ENCODE data around the gene ENAH.

The ENAH gene

GRCh38 chr1:225525377-225525776 lies 127.5 kb downstream of the ENAH start:
- no peak overlapping the region for H3K9ac ChIP-seq (ENCODE audit: low read length)
- H3K79me2 ChIP-seq (ENCODE audit: insufficient read depth, low read length), result no peaks in the 10 kb centered on the region
- no peak overlapping the region for H3K4me3 ChIP-seq (ENCODE audit: low read depth, low read length, poor library complexity, severe bottlenecking)

DNA sequence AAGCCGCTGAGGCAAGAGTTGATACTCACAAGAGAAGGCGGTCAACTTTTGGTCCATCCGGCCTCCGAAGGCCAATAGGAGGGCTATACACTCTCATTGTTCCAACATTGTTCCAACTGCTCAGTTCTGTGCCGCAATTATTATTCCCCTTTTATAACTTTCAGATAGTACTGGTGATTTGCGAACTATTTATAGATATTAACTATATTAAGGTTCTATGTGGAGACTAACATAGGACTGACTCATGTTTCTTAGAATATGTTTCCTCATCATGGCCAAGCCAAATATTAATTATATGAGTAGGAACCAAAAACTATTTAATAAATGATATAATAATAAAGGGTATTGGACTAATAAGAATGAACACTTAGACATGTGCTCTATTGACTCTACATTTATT lies 128.4 kb downstream of the ENAH start:
- no peaks in the 10 kb centered on the region for H3K36me3 ChIP-seq (ENCODE audit: insufficient read depth, low read length)

More at GRCh38 chr1:225525377-225525776, 127.5 kb downstream of the ENAH start:
- TF ChIP-seq, protein P1, sequence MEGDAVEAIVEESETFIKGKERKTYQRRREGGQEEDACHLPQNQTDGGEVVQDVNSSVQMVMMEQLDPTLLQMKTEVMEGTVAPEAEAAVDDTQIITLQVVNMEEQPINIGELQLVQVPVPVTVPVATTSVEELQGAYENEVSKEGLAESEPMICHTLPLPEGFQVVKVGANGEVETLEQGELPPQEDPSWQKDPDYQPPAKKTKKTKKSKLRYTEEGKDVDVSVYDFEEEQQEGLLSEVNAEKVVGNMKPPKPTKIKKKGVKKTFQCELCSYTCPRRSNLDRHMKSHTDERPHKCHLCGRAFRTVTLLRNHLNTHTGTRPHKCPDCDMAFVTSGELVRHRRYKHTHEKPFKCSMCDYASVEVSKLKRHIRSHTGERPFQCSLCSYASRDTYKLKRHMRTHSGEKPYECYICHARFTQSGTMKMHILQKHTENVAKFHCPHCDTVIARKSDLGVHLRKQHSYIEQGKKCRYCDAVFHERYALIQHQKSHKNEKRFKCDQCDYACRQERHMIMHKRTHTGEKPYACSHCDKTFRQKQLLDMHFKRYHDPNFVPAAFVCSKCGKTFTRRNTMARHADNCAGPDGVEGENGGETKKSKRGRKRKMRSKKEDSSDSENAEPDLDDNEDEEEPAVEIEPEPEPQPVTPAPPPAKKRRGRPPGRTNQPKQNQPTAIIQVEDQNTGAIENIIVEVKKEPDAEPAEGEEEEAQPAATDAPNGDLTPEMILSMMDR (IDR thresholded peaks at IDR 0.05; ENCODE audit: low read length), result no peak
- no peak for TF ChIP-seq EZH2 (IDR thresholded peaks at IDR 0.05; ENCODE audit: borderline replicate concordance, low read length)
- Histone ChIP-seq H3K9me2 (ENCODE audit: low read depth, low read length) (no peaks in the 10 kb centered on the region), H3K4me1 (ENCODE audit: insufficient read depth, low read length, severe bottlenecking) (no peaks in the 10 kb centered on the region), H3K27me3 (ENCODE audit: insufficient read depth, low read length) (no peaks in the 10 kb centered on the region), H3K36me3 (ENCODE audit: insufficient read depth, low read length) (no peaks in the 10 kb centered on the region), H3K4me2 (ENCODE audit: low read length) (no peak overlapping the region), H3K9me3 (ENCODE audit: low read length) (no peaks in the 10 kb centered on the region), H3K27ac (ENCODE audit: low read depth, low read length, poor library complexity, severe bottlenecking) (no peak overlapping the region), H4K20me1 (ENCODE audit: insufficient read depth, low read length) (no peaks in the 10 kb centered on the region), H3F3A (ENCODE audit: insufficient read depth, low read length) (no peaks in the 10 kb centered on the region), H2AFZ (ENCODE audit: low read length) (no peak overlapping the region)

GRCh38 chr1:225523263-225523950 lies 129.5 kb downstream of the ENAH start:
- Histone ChIP-seq H3K79me2 (ENCODE audit: insufficient read depth, low read length) (no peaks in the 10 kb centered on the region), H3K9ac (ENCODE audit: low read length) (no peak overlapping the region), H3K9me2 (ENCODE audit: low read depth, low read length) (no peaks in the 10 kb centered on the region), H2AFZ (ENCODE audit: low read length) (no peak overlapping the region), H3K4me3 (ENCODE audit: low read depth, low read length, poor library complexity, severe bottlenecking) (no peak overlapping the region), H3K9me3 (ENCODE audit: low read length) (no peaks in the 10 kb centered on the region), H3F3A (ENCODE audit: insufficient read depth, low read length) (no peaks in the 10 kb centered on the region), H3K4me2 (ENCODE audit: low read length) (no peak overlapping the region), H4K20me1 (ENCODE audit: insufficient read depth, low read length) (no peaks in the 10 kb centered on the region), H3K27me3 (ENCODE audit: insufficient read depth, low read length) (no peaks in the 10 kb centered on the region), H3K27ac (ENCODE audit: low read depth, low read length, poor library complexity, severe bottlenecking) (no peak overlapping the region), H3K4me1 (ENCODE audit: insufficient read depth, low read length, severe bottlenecking) (no peaks in the 10 kb centered on the region), H3K36me3 (ENCODE audit: insufficient read depth, low read length) (no peaks in the 10 kb centered on the region)
- TF ChIP-seq, protein P1 (IDR thresholded peaks at IDR 0.05; ENCODE audit: low read length), result no peak
- no peak for TF ChIP-seq EZH2 (IDR thresholded peaks at IDR 0.05; ENCODE audit: borderline replicate concordance, low read length)

More for the DNA sequence above, 128.4 kb downstream of the ENAH start:
- Histone ChIP-seq H3K27me3 (ENCODE audit: insufficient read depth, low read length) (no peaks in the 10 kb centered on the region), H2AFZ (ENCODE audit: low read length) (no peak overlapping the region), H3K9me2 (ENCODE audit: low read depth, low read length) (no peaks in the 10 kb centered on the region), H3F3A (ENCODE audit: insufficient read depth, low read length) (no peaks in the 10 kb centered on the region), H3K27ac (ENCODE audit: low read depth, low read length, poor library complexity, severe bottlenecking) (no peak overlapping the region), H3K4me1 (ENCODE audit: insufficient read depth, low read length, severe bottlenecking) (no peaks in the 10 kb centered on the region), H3K4me2 (ENCODE audit: low read length) (no peak overlapping the region), H3K4me3 (ENCODE audit: low read depth, low read length, poor library complexity, severe bottlenecking) (no peak overlapping the region), H3K79me2 (ENCODE audit: insufficient read depth, low read length) (no peaks in the 10 kb centered on the region), H4K20me1 (ENCODE audit: insufficient read depth, low read length) (no peaks in the 10 kb centered on the region), H3K9me3 (ENCODE audit: low read length) (no peaks in the 10 kb centered on the region), H3K9ac (ENCODE audit: low read length) (no peak overlapping the region)
- TF ChIP-seq, protein P1 (IDR thresholded peaks at IDR 0.05; ENCODE audit: low read length), result no peak
- TF ChIP-seq EZH2 (IDR thresholded peaks at IDR 0.05; ENCODE audit: borderline replicate concordance, low read length), result no peak
